ENCODE measurements around the gene TUBB1.
"Not testable (repeated sequence)": the region's sequence is repeated elsewhere in the genome, so short reads cannot be mapped to it uniquely, and the experiment has no call there.

Gene TUBB1

GRCh38 chr20:59019217-59019616 is at the start of gene TUBB1:
TSS of gene TUBB1 (plus strand) at chr20:59019429. CDS start at chr20:59019523, 94 bp downstream.
- no peak for DNase-seq (ENCODE audit: low read depth)

- DNase-seq (ENCODE audit: low read depth), result no peak
Observed at GRCh38 chr20:58969439-58969838, 49.8 kb upstream of the TUBB1 start.

- no peak for DNase-seq (ENCODE audit: low read depth)
Observed at GRCh38 chr20:58970146-58970545, 49.1 kb upstream of the TUBB1 start.

- DNase-seq (ENCODE audit: low read depth), result no peak
Observed at GRCh38 chr20:58971429-58971828, 47.8 kb upstream of the TUBB1 start.

- DNase-seq (ENCODE audit: low read depth), result no peak
Observed at GRCh38 chr20:58973179-58973578, 46.0 kb upstream of the TUBB1 start.

- no peak for DNase-seq (ENCODE audit: low read depth)
Observed at GRCh38 chr20:58973866-58974265, 45.4 kb upstream of the TUBB1 start.

GRCh38 chr20:58975353-58975752 is 43.9 kb upstream of the TUBB1 start:
- no peak for DNase-seq (ENCODE audit: low read depth)

- DNase-seq (ENCODE audit: low read depth), result no peak
Observed at GRCh38 chr20:58976061-58976730, 43.0 kb upstream of the TUBB1 start.

GRCh38 chr20:58978351-58979190 is 40.7 kb upstream of the TUBB1 start:
- no peak for DNase-seq (ENCODE audit: low read depth)

GRCh38 chr20:58980711-58981627 is 38.3 kb upstream of the TUBB1 start, which contains the start of gene NELFCD:
TSS of gene NELFCD (plus strand) at chr20:58981256. CDS start at chr20:58981310, 54 bp downstream.
- DNase-seq (ENCODE audit: low read depth), result no peak

- DNase-seq (ENCODE audit: low read depth), result no peak
Observed at GRCh38 chr20:58981628-58982364, 37.4 kb upstream of the TUBB1 start.

- no peak for DNase-seq (ENCODE audit: low read depth)
Observed at GRCh38 chr20:58982406-58983114, 36.7 kb upstream of the TUBB1 start.

- not testable (repeated sequence) for DNase-seq (ENCODE audit: low read depth)
Observed at GRCh38 chr20:58983115-58983468, 36.1 kb upstream of the TUBB1 start.

GRCh38 chr20:58984691-58985090 is 34.5 kb upstream of the TUBB1 start:
- DNase-seq (ENCODE audit: low read depth), result no peak

GRCh38 chr20:58985656-58986055 is 33.6 kb upstream of the TUBB1 start:
- DNase-seq (ENCODE audit: low read depth), result no peak

GRCh38 chr20:58986286-58986967 is 32.8 kb upstream of the TUBB1 start:
- DNase-seq (ENCODE audit: low read depth), result no peak

GRCh38 chr20:58986968-58987517 is 32.2 kb upstream of the TUBB1 start:
- DNase-seq (ENCODE audit: low read depth), result no peak

- DNase-seq (ENCODE audit: low read depth), result no peak
Observed at GRCh38 chr20:58987790-58988564, 31.3 kb upstream of the TUBB1 start.

- no peak for DNase-seq (ENCODE audit: low read depth)
Observed at GRCh38 chr20:58988565-58988882, 30.7 kb upstream of the TUBB1 start.

All from GM04503 (cell line).